ENCODE measurements around the gene SSH3.

Gene SSH3

GRCh38 chr11:67281552-67282150 lies 21.7 kb upstream of the SSH3 start:
- DNase-seq, result no peak

DNA sequence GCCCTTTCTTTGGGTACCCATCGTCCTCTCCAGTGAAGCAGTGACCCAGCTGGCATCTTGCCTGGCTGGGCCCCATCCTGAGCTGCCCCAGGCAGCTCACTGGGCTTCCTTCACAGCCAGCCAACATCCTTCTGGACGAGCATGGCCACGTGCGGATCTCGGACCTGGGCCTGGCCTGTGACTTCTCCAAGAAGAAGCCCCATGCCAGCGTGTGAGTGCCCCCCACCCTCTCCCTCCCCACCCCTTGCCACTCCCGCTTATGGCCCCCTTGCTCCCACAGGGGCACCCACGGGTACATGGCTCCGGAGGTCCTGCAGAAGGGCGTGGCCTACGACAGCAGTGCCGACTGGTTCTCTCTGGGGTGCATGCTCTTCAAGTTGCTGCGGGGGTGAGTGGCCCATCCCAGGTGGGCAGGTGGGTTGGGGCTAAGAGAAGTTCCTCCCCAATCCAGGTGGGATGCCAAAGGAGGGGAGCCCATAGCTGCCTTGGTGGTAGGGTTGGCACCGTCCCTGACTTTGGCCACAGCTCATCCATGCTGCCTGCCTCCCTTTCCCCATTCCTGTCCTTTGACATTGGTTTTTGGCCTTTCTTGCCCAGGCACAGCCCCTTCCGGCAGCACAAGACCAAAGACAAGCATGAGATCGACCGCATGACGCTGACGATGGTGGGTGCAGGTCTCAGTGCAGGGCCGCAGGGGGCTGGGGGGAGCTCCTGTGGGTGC lies 21.0 kb upstream of the SSH3 start:
- no peak for DNase-seq

DNA sequence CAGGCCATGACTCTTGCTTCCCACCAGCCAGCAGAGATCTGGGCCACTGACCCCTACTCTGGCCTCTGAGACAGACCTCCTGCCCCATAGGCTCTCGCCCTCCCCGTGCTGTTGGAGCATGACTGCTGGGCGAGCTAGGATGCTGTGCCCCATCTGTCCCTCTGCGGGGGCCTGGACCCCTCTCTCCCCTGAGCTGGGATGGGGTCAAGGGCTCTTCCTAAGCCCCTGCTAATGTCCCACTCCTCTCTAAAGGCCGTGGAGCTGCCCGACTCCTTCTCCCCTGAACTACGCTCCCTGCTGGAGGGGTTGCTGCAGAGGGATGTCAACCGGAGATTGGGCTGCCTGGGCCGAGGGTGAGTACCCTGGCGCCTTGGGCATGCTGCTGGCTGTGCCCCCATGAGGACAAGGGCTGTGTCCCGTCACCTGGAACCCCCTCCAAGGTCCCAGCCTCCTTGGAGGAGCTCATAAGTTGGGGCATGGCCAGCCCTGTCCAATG lies 20.4 kb upstream of the SSH3 start:
- DNase-seq, result no peak

GRCh38 chr11:67283481-67283963 lies 19.8 kb upstream of the SSH3 start:
- DNase-seq, result no peak

DNA sequence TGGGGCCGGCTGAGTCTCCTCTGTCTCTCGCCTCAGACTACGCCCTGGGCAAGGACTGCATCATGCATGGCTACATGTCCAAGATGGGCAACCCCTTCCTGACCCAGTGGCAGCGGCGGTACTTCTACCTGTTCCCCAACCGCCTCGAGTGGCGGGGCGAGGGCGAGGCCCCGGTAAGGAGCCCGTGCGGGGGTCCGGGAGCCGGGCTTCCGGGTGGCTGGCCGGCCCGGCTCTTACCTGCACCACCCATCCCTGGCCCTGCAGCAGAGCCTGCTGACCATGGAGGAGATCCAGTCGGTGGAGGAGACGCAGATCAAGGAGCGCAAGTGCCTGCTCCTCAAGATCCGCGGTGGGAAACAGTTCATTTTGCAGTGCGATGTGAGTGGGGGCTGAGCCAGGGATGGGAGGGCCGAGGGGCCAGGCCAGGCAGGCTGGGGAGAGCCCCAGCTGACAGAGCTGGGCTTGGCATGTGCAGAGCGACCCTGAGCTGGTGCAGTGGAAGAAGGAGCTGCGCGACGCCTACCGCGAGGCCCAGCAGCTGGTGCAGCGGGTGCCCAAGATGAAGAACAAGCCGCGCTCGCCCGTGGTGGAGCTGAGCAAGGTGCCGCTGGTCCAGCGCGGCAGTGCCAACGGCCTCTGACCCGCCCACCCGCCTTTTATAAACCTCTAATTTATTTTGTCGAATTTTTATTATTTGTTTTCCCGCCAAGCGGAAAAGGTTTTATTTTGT lies 18.4 kb upstream of the SSH3 start:
- no peak for DNase-seq

- DNase-seq, result no peak
Measured at GRCh38 chr11:67285541-67286498, 17.5 kb upstream of the SSH3 start.

DNA sequence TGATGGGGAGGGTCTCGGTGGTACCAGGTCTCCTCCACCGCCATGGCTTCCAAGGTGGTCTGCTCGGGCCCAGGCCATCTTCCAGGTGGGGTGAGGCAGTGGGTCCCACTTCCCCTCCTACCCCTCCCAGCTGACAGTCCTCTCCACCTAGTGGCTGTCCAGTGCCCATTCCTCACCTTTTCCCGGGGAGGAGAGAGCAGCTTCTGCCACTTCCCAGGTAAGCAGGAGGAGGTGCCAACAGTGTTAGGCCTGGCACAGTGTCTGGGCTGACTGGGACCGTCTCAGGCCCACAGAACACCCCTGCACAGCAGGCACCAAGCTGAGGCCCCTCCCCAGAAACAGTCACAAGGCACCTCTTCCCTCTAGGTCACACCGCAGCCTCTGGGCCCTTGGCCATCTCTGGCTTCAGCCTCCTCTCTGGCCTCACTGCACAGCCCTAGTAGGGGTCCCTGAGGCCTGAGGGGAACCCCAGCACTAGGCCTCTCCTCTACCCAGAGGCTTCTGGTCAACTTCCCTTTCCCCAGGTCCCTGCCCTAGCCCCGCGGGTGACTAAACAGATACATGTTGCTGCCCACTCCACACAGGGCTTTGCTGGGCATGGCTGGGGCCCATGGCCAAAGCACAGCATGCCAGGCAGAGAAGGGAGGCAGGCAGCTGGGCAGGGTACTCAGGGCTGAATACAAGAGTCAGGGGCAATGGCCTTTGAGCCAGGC lies 16.6 kb upstream of the SSH3 start:
- DNase-seq, result no peak

- no peak for DNase-seq
Measured at GRCh38 chr11:67287355-67288197, 15.8 kb upstream of the SSH3 start.

GRCh38 chr11:67288198-67288451 lies 15.2 kb upstream of the SSH3 start:
- no peak for DNase-seq

DNA sequence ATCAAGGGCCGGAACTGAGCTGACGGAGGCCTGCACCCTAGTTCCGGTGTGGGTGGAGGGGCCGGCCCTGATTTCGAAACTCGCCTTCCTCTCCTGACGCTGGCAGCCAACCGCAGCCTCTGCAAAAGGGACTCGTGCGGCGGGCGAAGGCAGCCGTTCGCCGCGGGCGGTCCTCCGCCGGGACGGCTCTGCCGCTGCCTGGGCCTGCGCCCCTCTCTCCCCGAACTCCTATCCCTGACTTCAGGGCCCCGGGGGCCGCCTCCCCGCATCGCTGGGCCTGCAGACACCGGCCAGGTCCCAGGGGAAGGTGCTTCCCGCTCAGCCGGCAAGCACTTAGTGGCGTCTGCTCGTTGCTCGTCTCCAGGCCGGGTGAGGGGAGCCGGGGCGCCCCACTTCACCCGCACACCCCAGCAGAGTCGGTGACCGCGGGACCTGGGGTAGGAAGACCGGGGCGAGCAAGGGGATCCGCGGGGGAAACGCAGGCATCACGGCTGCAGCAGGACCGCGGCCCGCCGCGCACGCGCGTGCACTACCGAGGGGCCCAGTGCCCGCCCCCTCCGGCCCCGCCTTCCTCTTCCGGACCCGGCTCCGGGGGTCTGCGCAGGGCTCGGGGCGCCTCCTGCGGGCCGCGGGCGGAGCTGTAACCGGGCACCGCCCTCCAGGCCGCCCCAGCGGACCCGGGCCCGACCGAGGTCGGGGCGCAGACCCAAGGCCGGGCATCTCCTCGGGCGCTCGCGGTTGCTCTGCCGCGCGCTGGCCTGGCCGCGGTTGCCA lies 14.7 kb upstream of the SSH3 start:
- peak; percentile 94 for DNase-seq

DNA sequence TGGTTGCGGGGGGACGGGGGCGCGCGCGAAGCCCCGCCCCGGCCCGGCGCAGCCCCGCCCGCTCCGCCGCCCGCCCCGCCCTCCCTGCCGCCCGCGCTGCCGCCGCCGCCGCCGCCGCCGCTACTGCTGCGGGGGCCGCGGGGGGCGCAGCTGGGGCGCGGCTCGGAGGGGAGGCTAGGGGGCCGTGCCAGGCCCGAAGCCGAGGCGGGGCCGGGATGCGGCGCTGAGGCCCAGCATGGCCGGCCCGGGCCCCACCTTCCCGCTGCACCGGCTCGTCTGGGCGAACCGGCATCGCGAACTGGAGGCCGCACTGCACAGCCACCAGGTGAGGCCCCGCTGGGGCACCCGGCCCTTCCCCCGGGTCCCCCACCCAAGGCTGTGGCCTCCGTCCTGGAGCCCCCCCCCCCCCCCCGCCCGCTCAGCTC lies 14.1 kb upstream of the SSH3 start, which contains the start of gene ANKRD13D:
Gene ANKRD13D, plus strand, starts transcription at position 78 of the 425 bp plus-strand sequence. Its CDS starts 158 bp downstream, at position 236.
- DNase-seq, result no peak

GRCh38 chr11:67289651-67290479 lies 13.5 kb upstream of the SSH3 start:
- peak; percentile 64 for DNase-seq

- no peak for DNase-seq
Measured at GRCh38 chr11:67290801-67291200, 12.5 kb upstream of the SSH3 start.

GRCh38 chr11:67291481-67292381 lies 11.6 kb upstream of the SSH3 start:
- no peak for DNase-seq

- no peak for DNase-seq
Measured at GRCh38 chr11:67292671-67293070, 10.7 kb upstream of the SSH3 start.

DNA sequence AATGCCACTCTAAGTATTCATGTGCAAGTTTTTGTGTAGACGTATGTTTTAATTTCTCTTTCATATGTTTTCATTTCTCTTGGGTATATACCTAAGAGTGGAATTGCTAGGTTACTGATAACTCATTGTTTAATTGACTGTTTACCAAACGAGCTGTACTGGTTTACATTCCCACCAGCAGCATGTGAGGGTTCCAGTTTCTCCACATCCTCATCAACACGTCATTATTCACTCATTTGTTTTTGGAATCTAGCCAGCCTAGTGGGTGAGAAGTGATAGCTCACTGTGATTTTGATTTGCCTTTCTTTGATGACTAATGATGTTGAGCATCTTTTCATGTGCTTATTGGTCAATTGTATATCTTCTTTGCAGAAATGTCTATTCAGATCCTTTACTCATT lies 10.2 kb upstream of the SSH3 start:
- DNase-seq, result no peak

DNA sequence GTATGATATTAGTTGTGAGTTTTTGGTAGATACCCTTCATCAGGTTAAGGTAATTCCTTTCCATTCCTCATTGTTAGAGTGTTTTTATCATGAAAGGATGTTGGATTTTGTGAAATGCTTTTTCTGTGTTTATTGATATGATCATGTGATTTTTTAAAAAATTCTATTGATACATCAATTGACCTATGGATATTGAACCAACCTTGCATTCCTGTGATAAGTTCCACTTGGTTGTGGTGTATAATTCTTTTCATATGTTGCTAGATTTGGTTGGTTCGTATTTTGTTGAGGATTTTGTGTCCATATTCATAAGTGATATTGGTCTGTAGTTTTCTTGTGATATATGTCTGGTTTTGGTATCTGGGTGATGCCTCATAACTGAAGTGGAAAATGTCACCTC lies 7.5 kb upstream of the SSH3 start:
- DNase-seq, result peak; percentile 33

- DNase-seq, result no peak
Measured at GRCh38 chr11:67298786-67299185, 4.5 kb upstream of the SSH3 start.

Data from OCI-M1 (cell line).